Measurements from ENCODE around the gene ALOX5AP.

The ALOX5AP gene

DNA sequence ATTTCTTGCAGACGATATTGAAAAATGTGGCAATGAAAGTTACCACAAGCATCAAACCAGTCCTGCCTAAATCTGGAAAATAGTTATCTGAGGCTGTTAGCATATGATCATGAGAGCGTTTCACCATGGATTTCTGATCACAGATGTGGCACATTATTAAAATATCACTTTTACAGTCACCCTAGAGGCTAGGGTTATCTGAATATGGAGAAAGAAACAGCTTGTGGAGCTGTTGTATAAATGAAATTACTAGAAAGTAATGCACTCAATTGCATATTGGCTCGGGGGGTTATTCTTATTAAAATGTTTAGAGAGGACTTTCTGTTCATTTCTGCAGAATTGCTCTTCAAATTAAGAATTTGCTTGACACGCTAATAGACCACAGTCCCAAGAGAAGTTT, 35.6 kb downstream of the ALOX5AP start:
- DNase-seq, result no peak

DNA sequence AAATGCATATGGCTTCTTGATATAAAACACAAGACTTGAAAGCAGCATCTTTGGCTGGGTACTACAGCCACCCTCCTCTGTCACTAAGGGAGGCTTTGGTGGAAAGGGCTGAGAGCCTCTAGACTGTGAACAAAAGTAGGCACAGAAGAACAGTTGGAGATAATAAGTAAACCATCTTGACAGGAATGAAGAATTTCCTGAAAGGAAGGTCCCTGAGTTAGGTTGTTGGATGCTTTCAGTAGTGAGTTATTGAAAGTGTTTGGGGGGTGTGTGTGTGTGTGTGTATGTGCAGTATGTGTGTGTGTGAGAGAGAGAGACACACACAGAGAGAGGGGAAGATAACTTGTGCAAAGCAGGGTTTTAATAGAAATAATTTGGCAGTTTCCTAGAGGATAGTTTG, 38.2 kb downstream of the ALOX5AP start:
- DNase-seq, result no peak

DNA sequence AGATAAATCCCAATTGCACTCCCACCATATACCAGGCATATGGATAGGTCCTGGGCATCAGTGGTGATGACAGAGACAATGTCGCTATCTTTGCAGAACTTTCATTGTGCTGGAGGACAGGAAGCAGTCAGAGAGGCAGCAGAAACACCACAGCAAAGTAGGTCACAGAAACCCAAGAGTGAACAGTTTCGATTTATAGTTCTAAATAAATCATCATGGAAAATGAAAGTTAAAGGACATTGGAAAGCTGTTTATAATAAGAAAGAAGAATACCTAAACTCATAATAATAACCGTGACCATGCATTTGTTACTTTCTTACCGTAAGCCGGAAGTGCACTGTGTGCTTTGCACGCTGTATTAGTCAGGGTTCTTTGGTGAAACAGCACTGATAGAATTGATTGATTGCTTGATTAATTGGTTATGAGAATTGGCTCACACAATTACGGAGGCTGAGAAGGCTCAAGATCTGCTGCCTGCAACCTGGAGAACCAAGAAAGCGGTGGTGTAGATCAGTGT, 38.9 kb downstream of the ALOX5AP start:
- DNase-seq, result no peak

DNA sequence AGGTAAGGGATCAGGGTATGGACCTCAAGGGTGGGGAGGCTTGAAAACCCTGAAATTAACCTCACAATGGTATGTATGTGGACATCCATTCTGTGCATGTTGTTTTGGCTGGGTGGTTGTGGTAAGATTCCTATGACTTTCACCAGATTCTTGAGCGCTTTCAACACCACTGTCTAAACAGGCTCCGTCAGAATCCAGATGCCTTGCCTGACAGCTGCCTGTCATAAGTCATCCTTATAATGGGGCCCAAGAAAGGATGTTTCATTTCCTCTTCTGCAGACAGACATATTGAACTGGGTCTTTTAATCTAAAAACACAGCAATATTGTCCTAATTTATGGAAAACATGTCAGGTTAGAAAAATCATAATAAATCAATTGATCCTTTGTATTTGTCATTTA, 41.3 kb downstream of the ALOX5AP start:
- no peak for DNase-seq

DNA sequence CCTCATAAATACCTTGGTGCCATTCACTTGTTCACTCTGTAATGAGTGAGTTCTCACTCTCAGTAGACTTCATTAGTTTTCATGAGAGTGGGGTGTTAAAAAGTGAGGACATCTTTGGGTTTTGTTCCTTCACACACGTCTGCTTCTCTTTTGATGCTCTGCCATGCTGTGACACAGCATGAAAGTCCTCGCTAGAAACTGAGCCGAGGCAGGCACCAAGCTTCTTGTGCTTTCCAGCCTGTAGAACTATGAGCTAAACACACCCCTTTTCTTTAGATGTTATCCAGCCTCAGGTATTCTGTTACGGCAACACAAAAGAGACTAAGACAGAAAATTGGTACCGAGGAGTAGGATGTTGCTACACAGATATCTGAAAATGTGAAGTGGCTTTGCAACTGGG, 43.7 kb downstream of the ALOX5AP start:
- no peak for DNase-seq

DNA sequence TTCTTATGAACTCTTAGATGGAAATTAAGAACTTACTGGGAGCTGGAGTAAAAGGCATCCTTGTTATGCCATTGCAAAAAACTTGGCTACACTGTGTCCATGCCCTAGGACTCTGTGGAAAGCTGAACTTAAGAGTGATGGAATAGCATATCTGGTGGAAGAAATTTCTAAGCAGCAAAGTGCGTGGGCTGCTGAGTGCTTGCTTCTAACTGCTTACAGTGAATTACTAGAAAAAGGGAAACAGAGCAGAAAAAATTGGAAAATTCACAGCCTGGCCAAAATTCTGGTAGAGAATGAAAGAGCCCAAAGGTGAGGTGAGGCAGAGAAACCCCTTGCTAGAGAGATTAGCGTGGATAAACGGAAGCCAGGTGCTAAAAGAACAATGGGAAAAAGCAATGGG, 44.3 kb downstream of the ALOX5AP start:
- DNase-seq, result no peak

DNA sequence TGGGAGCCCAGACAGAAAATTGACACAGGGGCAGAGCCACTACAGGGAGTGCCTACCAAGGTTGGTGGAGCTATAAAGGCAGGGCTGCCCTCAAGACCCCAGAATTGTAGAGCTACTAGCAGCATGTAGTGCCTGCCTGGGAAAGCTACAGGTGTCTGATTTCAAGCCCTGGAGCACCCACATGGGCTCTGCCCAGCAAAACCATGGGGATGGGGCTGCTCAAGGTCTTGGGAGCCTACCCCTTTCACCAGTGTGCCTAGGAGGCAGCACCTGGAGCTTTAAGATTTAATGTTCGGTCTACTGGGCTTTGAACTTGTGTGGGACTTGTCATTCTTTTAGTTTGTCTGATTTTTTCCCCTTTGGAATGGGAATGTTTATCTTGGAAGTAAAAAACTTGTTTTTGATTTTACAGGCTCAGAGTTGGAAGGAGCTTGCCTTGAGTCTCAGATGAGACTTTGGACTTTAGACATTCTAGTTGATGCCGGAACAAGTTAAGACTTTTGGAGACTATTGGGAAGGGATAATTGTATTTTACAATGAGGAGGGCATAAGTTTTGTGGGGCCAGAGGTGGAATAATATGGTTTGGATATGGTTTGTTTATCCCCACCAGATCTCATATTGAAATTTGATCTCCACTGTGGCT, 45.1 kb downstream of the ALOX5AP start:
- DNase-seq, result no peak

DNA sequence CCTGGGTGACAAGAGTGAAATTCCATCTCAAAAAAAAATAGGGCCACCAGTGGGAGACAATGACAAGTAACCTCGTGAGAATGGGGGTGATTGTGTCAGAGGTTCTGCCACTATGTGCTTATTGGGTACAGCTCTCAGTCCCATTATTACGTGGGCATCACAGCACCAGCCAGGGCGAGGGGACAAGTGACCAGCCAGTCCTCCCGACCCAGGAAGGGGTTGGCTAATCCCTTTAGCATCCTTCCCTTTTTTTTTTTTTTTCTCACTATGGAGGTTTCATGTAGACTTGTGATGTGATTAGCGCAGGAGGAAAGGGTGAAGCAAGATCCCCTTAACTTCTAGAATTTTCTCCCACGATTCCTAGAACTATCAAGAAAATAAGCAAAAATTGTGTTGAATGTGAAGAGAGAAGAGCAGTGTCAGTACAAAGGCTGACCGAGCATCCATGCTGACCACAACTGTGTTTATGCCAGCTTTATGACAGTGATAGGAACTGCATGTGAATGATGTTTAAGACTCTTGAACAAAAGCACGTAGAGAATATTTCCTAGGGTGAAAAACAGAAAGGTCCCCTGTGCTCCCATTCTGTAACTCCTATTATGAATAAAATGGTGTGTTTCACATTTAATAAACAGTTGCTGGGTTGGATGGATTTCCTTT, 50.0 kb downstream of the ALOX5AP start:
- no peak for DNase-seq

DNA sequence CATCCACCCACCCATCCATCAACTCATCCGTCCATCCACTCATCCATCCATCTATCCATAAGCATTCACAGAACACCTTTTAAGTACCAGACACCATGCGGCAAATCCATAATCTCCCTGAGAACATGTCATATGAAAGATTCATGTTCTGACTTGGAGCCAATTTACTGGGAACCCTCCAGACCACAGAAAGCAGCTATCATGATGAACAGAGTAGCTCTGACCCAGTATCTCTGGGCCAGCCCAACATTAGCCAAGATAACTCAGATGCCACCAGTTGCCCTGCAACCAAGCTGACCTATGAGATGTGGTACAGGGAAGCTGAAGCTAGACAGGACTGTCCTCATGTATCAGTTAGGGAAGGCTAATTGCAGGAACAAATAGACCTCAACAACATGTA, 51.3 kb downstream of the ALOX5AP start:
- no peak for DNase-seq

DNA sequence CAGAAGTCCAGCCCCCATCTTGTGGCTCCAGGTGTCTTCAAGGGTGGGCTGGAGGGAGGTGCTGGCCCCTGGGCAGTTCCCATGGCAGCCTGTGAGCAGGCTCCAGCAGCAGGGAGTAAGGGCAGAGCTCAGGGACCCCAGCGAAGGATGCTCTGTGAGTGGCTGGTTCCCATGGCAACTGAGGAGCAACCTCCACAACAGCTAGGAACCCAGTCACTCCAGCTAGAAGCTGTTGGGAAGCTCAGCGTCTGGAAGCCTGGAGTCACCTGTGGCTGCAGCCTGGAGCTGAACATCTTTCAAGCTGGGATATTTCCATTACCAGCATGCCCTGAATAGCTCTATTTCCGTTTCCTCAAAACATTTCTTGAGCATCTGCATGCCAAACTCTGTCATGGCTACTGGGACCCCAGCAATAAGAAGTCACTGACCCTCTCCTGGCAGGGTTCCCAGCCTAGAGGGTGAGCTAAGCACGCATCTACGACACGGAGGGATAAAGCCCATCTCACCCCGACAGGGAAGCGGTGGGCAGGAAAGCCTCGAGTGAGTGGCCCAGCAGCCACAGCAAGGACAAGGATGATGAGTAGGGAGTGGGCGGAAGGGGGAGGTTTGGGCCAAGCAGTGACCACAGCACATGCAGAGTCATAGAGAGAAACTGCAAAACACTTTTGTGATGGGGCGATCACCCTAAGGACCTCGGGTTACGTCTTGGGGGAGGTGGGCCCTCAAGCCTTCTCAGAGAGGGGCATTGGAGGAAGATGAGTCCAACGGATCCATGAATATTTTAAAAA, 52.6 kb downstream of the ALOX5AP start:
- DNase-seq, result no peak

DNA sequence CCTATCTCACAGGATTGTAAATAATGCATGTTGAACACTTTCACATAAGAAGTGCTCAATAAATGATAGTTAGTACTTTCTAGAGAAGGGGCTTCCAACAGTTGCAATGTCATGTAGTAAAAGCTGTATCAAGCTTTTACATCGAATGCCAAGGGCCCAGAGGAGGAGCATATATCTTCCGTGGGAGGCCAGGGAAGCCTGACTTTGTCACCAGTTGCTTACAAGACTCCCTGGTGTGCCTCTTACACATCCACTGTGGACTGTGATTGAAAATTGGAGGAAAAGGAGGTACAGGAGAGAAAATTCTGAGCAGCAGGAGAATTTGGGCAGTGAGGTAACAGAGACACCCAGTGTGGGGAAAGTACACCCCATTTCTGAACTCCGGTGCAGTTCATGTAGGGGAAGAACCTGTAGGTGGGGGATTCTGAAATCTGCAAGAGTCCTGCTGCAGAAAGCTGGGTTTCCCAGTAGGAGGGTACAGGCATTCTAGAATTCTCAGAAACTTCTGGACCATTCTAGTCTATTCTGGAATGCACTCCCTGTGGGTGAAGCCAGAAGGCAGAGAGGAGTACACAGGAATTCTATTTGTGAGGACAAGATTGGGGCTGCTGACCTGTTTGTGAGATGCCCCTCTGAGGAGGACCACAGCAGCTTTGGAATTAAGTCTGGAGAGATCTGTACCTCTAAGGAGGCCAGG, 54.0 kb downstream of the ALOX5AP start:
- DNase-seq, result no peak

DNA sequence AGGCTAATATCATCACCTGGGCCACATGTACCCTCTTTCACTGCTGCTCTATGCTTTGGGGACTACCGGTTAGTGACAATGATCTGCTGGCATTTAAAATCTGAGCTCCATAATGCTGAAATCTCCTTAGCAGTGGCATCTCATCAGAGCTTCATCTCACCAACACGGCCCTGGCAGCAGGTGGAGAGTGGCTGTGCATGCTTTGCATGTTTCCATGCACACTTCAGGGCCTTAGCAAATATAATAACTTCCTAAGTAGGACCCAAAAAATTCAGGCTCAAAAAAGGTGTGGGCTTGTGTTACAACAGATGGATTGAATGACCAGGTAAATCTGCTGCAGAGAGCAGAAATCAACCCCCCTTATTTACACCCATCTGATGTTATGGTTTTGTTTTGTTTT, 55.2 kb downstream of the ALOX5AP start:
- DNase-seq, result no peak

DNA sequence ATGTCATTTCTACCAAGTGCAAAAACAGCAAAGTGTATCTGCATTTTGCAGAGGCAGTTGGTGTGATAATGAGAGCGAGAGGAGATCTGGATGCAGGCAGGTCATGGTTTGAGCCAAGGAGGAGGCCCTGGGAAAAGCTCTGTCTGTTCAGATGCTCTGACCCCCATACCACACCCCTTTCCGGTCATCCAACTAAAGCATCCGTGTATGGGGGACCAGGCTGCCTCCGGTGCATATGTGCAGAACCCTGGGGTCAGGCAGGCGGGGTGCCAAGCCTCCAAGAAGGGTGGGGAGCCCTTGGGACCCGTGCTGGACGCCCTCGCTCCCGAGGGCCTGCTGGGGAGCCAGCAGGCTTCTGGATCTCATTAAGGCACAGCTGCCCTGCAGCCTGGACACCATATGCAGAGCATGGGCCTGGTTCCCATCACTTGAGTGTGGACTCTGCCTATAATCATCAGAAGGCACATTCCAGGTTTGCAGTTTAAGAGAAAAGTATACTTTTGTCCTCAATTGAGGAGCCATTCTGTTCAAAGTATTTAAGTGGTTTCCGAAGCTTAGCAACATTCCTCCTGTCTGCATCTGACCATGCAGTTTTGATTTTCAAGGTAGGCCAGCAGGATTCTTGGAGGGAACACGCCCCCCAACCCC, 56.1 kb downstream of the ALOX5AP start:
- DNase-seq, result no peak

DNA sequence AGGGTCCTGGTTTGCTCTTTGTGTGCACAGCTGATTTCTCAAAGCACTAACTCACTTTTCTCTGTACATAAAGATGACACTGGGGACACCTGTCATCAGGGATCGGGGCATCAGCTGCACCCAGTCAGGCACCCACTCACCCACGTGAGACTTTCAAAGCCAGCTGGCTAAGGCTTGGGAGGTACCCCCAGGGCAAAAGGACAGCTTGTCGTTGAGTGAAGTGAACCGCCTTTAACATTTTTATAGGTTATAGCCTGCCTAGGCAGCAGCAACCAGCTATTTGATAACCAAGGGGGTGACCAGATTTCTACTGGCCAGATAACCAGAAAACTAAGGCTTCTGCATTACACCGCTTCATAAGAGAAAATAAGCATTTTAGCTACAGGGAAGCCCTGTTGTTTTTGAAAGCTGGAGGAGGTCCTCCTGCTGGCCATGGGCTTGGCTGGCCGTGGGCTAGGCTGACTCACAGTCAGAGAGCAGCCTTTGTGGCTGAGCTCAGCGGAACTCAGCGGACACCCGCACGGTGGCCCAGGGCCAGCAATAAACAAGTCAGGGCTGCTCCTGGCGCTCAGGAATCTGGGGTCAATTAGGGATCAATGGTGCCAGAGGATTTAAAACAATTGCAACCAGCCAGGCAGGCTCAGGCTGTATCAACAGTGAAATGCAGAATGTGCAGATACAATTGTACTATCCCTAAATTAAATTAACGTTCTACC, 57.1 kb downstream of the ALOX5AP start:
- DNase-seq, result no peak

DNA sequence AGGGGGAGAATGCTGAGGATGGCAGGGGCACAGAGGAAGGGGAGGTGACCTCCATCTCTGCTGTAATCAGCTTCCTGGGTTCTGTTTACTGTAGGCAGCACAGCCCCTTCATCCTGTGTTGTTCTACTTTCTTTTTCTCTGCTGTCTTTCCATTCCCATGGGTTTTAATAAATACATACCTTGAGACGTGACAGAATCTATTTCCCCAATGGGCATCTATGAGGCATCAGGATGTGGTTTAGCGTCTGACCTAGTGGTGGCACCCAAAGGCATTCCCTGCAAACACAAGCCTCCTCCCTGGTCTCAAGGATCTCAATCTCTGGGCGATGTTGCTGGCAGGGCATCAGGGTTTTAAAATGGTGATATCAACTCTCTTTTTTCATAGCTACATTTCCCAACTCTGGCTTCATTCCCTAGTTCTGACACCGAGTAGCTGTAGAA, 60.8 kb downstream of the ALOX5AP start:
- DNase-seq, result no peak

DNA sequence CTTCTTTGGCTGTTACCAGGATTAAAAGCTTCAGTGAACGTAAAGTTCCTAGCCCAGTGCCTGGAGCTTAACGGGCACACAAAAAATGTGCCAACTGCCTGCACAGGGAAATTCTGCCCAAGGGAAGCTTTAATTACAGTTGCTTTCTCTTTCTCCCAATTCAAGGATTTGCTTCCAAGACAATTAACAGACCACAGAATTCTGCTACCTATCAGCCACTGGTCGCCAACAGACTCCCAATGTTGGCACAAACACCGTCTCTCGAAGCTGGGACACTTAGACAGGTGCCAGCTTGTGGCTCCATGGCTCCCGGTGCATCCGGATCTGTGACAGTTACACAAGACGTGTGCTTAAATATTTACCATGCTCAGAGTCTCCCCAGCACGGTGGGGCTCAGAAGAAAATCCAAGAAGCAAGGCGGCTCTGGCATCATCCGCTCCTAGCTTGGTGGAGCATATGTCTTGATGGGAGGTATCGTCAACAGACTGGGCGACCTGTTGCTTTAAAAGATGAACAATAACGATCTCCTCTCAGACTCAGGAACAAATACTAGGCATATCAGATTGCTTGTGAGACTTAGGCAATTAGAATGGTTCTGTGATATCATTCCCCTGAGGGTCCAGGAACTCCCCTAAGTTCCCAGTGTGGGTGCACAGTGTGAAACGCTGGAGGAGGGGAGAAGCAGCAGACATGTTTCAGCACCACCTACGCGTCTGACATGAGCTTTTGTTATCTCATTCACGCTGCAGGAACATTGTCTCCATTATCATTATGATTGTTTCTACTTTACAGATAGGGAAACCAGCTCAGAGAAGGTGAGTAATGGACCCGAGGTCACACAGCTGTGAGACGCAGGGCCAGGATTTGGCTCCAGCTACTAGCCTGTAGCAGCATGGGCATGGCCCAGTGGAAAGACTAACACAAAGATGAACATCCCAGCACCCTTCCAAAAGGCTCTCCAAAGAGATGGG, 61.6 kb downstream of the ALOX5AP start:
- no peak for DNase-seq

DNA sequence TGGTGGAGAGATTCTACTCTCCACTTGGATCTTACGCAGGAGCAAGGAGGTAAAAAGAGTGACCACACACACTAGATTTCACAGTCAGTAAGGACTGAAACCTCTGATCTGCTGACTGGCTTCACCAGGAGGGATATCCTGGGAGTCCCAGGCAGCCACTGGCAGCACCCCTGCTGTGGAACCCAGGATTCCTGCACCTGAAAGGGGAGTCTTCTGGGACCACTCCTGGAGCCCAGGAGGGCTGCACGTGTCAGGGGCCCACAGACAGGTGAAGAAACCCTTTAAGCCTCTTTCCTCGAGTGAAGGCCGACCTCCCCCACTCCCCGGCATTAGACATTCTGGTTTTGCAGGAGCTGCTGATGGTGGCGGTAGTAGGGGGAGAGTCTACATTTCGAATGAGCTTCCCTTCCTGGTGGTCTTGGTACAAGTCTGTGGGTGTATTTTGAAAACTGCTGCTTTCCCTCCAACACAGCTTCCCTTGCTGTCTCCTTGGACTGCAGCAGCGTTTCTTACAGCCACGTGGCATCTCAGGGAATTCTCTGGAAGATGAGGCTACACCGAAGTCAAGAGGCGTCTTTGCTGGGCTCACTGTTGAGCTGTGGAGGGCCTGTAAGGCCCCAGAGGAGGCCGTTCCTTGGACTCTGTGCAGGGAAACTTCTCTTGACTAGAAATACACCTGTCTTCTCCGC, 62.6 kb downstream of the ALOX5AP start:
- no peak for DNase-seq

DNA sequence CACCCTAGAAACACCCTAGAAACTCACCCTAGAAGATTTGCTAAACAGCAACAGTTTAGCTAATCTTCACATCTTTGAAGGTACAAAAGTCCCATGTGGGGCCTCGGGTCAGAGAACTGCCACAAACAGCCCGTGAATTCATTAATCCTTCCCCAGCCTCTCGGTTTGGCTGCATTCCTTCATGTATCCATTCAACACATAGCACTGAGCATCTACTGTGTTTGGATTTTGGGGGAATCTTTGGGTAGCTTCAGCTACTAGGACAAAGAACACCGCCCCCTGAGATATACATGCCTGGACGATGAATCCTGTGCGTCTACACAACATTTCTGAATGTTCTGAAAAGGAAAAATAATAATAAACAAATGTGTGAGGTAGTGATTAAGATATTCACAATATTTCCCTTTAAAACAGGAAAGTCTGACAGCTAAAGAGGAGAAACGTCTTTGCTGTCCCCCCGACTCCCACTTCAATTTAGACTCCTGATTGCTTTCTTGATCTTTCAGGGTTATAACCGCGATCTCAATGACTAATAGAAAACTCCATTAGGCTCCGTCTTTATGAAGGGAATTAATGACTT, 63.5 kb downstream of the ALOX5AP start:
- no peak for DNase-seq

DNA sequence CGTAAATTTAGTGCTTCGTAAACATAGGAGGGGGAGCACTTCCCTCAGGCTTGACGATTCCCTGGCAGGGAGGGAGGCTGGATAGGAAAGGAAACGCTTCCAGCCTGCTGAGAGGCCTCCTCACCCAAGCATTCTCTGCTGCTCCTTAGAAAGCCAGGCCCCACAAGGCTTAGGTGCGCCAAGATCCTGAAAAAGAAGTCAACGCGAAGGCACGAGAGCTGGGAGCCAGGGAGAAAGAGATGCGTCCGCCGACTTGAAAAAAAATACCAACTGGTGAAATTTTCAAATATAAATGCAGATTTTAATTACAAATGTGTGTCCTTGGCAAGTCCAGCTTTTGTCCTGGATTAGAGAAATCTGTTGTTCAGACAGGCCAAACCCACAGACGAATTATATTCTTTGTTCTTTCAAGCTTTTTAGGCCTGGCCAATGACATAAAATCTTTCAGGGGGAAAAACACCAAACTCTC, 64.0 kb downstream of the ALOX5AP start:
- no peak for DNase-seq

DNA sequence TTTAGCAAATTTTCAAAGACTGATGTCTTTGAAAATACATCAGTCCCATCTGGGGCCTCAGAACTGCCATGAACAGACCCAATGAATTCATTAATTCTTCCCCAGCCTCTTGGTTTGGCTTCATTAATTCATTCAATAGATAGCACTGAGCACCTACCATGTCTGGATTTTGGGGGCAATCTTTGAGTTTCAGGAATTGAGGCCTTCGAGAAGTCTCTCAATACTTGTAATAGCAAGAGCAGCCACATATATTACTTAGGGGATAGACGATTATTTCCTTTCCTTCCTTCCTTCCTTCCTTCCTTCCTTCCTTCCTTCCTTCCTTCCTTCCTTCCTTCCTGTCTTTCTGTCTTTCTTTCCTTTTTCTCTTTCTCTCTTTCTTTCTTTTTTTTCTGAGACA, 64.8 kb downstream of the ALOX5AP start:
- DNase-seq, result no peak

Measured in DMS53 (cell line).